HG03196 (cell line): ENCODE measurements around the gene LARGE1.

Experiments used
- ATAC-seq: cut with Tn5 transposase; IDR thresholded peaks from one replicate; pipeline ENCODE4 v1.9.1; 2021; ENCODE audit not compliant: unreplicated experiment

Gene LARGE1

DNA sequence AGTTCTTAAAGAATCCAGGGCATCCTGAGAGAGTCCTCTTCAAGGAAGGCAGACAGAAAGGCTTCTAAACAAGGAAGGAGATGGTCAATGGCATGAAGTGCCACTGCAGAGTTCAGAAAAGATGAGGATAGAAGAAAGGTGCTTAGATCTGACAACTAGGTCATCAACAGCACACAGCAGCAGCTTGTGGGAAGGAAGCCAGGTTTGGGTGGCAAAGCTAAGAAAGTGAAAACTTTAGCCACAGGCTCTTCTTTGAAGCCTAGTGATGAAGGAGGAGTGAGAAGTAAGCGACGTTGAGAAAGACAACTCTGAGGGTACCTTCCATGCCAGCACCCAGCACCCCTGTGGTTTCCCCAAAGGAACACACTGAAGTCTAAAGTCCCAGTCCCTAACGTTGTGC, 92.0 kb downstream of the LARGE1 start:
- no peak for ATAC-seq

DNA sequence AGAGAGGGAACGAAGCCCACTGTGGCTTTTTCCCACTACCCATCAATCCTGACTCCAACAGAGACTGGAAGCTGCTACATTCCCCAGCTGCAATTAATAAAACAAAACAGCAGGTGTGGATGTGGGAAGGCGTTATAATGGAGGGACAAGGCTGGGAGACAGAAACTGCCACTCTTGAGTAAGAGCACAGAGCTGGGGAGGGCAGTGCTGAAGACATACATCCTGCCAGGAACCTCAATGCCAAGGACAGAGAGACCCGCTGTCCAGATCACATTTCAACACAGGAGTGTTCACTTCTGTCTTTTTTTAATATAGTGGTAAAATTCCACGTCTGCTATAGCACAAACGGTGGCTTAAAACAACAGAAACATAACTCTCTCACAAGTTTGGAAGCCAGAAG, 94.5 kb downstream of the LARGE1 start:
- no peak for ATAC-seq

DNA sequence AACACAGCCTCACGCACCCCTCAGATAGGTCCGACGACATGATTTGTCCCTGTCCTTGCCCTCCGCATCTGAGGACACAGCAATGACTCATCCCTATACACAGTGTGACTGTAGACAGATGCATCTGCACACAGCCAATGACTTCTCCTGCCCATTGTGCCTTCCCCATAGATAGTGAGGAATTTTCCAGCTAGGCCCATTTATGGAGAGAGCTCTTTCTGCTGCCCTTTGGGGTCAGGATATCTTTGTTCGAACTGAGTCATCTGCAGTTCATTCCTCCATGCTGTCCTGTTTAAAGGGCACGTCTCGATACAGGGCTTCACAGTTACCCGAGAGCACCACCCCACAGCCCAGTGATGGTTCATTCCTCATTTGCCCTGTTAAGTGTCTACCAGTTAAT, 96.7 kb downstream of the LARGE1 start:
- ATAC-seq: no peak

DNA sequence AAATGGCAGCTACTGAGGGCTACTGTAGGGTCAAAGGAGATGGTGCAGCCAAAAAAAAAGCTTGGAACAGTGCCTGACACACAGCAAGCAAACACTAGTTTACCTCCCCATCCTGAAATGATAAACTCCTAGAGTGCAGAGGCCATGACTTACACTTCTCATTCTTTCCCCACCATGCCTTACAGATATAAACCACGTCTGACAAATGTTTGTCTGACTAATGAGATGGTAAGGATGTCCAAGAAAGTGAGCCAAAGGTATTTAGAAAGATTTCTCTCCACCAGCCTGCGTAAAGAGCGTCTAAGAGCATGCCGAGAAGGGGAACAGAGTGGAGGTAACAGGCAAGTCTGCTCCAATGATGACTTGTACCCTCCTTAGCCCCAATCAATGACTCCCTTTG, 99.0 kb downstream of the LARGE1 start:
- no peak for ATAC-seq

DNA sequence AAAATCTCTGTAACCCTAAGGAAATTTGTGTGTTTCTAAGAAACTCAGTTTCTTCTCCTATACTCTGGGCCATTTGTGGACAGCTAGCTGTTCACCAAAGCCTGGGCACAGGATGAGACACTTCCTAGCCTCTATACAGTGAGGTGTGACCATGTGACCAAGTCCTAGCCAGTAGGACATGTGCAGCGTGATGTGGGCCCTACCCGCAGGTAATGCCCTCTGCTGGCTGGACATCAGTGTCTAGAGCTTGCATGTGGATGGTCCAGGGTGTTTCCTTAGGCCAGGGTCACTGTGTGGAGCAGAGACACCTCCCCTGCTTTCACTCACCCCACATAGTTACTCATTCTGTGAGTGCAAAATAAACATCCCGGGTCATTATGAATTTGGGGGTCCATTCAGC, 100.5 kb downstream of the LARGE1 start:
- no peak for ATAC-seq

DNA sequence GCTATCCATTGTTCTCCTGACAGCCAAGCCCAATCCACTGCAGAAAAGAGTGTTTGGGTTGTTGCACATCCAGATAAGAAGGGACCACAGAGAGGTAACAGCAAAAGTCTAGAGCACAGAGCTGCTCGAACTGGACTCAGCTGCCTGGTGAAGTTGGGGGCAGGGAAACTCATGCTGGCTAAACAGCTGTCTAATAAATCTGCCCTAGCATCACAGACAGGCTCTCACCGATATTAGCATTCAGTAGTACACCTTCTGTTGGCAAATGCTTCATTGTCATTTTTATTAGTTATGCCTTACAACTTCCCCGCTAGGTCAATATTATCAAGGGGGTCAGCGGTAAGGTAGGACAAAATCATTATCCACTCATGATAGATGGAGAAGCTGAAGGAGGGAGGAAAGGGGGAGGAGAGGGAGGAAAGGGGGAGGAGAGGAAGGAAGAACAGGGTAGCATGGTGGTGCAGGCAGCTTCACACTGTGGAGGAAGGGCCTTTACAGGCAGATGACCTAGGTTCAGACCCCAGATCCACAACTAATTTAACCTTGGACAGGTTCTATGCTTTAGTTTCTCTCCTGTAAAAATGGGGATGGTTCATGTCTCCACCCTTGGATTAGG, 102.7 kb downstream of the LARGE1 start:
- ATAC-seq: no peak

DNA sequence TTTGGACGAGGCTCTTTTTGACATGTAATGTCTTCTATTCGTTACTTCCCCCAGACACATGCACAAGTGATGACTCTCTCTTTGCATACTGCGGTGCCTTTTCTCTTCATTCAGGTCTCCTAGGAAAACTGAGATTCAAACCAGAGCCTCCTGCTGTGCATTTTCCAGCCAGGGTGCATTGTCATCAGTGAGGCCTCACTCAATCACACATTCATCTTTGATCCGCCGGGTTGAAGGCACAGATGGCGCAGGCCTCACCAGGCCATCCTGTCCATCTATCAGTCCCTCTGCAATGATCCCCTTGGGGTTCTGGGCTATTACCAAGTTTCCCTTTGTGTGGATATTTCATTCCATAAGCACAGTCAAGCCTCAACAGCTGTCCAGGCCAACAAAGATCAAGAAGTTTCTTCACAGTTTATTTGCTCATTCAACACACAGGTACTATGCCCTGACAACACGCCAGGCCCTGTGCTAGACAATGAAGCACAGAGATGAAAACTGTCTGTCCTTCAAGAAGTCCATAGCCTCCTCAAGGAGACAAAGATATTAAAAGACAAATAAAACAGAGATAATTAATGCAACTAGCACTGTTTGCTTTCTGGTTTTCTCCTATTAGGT, 107.8 kb downstream of the LARGE1 start:
- ATAC-seq: no peak

DNA sequence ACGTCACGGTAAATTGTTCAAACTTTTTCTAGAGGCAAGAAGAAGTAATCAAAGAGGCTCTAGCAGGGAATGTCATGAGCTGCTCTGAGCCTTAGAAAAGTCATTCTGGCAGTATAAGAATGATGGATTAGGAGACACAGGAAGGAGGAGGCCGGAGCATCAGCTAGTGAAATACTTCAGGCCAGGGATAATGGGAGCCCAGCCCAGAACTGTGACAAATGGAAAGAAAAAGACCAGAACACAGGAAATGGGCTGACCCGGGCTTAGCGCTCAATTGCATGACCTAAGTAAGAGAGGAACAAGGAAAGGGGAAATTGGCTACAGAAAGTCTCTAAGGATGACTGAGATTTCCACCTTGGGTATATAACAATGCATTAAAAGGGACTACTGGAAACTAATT, 108.6 kb downstream of the LARGE1 start:
- ATAC-seq: no peak

DNA sequence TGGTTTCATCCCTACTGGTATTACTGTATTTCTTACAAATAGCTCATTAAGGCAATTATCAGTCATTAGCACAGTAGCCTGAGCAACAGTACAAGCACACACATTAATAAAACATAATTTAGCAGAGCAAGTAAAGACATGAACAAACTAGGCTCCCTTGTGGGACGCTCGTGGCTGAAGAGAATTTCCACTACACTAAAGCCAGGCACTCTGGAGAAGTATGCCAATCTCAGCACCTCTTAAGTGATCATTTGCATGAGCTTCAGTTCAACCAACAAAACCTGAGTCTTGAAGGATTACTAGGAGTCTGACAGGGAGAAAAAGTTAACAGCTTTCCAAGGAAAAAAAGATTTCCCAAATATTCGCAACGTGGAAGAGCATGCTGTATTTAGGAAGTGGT, 109.1 kb downstream of the LARGE1 start:
- ATAC-seq: no peak

DNA sequence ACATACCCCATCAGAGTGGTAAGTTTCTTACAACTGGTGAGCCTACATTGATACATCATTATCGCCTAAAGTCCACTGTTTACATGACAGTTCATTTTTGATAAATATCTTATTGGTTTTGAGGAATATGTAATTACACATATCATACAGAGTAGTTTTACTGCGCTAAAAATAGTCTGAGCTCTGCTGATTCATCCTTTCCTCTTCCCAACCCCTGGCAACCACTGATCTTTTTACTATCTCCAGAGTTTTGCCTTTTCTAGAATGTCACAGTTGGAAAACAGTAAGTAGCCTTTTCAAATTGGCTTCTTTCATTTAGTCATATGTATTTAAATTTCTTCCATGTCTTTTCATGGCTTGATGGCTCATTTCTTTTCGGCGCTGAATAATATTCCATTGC, 112.8 kb downstream of the LARGE1 start:
- no peak for ATAC-seq

DNA sequence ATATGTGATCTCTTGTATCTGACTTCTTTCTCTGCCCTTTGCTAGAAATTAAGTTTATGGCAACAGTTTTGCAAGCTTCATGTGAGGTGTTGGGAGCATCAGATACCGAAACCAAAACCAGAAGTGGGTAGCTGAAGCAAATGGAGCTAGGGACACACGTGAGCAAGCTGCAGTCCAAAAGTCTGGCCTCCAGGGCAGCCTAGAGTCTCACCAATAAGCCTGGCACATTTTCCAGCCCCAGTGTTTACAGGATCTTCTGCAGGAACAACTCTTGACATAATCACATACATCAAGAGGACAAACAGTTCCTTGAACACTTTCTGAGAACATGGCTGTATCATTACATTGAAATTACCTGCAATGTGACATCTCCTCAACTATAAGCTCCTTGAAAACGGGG, 114.1 kb downstream of the LARGE1 start:
- no peak for ATAC-seq

DNA sequence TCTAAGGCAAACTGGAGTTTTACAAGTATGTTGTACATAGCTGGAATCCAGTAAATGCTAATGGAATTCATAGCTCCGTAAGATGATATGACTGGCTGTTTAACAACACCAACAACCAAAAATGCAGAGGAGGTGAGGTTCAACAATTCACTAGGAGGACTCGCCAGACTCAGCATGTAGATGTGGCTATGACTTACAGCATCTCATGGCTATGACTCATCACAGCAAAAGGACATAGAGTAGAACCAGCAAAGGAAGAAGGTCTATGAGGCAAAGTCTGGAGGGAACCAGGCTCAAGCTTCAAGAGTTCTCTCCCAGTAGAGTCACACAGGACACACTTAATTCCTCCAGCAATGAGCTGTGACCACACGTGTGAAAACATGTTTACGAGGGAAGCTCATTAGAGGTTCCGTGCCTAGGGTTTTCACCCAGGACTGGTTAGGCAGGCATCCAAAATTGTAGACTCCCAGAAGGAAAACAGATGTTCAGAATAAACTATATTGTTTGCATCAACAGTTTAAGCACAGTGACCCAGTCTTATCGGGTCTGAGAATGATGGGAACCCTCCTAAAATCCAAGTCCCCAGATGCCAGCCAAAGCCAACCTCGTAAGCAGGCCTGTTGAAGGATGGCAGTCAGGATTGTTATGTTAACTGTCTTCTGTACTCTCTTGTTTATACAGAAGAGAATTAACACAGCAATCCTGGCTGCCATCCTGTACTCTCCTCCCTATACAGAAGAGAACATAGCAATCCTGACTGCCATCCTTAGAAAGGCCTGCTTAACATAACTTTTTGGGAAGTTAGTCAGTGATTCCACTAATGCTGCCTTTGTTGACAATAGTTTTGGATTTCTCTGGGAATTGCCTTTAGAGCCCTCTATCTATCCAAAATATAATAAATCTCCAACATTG, 116.6 kb downstream of the LARGE1 start:
- ATAC-seq: no peak

DNA sequence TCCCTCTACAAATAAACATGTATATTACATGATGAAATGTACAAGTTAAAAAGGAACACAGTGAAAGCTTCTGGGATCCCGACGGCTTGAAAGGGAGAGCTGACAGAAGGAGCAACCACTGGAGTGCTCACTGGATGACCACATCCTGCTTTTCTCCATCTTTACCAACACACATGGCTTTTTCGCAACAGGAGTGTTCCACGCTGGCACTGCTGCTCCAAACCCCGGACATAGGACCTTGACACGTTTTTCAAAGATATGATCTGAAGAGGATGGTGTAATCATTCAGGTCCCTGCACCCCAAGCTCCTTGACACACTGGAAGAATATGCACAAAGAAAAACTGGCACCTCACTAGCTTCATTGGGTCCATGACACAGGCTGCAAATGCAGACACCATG, 121.9 kb downstream of the LARGE1 start:
- no peak for ATAC-seq

DNA sequence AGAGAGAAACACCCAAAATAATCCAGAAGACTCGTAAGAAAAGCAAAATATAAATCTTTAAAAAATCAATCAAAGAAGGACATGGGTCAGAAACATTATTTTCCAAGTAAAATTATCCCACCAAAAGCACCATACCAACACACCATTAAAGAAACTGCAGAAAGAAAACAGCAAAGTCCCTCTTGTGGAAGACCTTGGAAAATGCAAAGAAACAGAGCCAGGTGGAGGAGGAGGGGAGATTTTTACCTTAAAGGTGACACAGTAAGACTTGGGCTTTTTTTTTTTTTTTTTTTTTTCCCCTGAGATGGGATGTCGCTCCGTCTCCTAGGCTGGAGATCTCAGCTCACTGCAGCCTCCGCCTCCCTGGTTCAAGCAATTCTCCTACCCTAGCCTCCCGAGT, 123.8 kb downstream of the LARGE1 start:
- ATAC-seq: no peak

DNA sequence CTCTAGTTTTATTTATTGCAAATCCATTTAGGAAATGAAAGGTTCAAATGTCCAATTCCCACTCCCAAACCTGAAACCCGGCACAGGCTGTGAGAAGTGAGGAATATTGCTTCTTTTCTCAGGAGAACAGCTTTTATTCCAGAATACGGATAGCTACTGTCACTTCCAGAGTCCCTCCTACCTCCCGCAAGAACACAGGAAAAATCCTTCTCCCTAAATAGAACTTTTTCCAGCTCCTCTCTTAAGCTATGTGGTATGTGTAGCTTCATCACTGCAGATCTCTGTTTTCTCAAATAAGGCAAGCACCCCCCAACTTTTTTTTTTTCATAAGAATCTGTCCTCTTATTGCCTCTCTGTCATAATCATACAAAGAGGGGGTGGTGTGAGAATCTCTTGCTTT, 126.8 kb downstream of the LARGE1 start:
- ATAC-seq: no peak

DNA sequence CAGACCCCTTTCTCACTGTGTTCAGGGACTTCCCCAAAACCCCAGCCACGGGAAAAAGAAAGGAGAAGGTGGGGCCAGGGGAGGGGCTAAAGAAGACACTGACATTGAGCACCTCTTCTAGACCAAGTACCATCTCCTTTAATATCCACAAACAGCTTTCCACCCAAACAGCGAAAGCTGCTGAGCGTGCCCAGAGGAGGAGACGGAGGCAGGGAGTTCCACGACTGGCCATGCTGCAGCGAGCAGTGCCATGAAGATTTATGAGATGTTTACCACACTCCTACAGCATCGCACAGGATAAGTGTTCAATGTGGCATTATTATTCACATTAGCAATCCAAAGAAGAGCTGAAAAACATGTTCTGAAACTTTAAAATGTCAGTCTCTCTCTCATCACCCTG, 127.4 kb downstream of the LARGE1 start:
- ATAC-seq: no peak

DNA sequence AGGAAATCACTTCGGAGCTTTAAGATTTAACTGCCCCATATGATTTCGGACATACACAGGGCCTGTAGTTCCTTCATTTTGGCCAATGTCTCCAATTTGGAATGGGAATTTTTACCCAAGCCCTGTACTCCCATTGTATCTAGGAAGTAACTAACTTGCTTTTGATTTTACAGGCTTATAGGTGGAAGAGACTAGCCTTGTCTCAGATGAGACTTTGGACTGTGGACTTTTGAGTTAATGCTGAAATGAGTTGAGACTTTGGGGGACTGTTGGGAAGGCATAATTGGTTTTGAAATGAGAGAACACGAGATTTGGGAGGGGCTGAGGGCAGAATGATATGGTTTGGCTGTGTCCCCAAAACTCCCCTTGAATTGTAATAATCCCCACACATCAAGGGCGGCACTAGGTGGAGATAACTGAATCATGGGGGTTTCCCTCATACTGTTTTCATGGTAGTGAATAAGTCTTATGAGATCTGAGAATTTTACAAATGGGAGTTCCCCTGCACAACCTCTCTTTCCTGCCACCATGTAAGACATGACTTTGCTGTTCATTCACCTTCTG, 130.5 kb downstream of the LARGE1 start:
- no peak for ATAC-seq

DNA sequence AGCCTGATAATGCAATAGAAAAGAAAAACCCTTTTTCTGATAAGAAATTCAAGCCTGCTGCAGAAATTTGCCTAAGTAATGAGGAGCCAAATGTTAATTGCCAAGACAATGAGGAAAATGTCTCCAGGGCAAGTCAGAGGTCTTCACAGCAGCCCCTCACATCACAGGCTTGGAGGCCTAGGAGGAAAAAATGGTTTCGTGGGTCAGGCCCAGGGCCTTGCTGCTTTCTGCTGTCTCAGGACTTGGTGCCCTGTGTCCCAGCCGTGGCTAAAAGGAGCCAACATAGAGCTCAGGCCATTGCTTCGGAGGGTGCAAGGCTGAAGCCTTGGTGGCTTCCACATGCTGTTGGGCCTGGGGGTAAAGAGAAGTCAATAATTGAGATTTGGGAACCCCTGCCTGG, 131.3 kb downstream of the LARGE1 start:
- no peak for ATAC-seq

DNA sequence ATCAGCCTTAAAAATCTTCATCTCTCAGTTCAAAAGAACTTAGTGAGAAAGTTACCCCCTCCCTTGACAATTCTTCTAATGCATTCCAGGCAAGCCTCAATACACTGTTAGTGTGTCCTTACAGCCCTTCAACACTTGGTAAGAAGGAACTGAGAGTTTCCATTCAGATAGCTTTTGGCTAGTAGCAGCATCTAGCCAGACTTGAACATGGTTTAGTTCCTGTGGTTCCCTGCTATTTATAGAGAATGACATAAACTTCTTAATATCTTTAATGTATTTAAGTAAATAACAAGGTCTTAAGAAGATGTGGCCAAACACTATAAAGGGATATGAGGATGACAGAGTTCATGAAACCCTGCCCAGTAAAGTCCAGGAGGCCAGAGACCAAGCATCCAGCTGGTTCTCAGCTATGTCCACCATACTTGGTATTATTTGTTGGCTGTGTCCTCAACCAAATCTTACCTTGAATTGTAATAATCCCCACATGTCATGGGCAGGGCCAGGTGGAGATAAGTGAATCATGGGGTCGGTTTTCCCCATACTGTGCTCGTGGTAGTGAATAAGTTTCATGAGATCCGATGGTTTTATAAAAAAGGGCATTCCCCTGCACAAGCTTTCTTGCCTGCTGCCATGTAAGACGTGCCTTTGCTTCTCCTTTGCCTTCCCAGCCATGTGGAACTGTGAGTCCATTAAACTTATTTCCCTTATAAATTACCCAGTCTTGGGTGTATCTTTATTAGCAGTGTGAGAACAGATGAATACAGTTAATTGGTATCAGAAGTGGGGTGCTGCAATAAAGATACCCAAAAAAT, 132.4 kb downstream of the LARGE1 start:
- no peak for ATAC-seq

DNA sequence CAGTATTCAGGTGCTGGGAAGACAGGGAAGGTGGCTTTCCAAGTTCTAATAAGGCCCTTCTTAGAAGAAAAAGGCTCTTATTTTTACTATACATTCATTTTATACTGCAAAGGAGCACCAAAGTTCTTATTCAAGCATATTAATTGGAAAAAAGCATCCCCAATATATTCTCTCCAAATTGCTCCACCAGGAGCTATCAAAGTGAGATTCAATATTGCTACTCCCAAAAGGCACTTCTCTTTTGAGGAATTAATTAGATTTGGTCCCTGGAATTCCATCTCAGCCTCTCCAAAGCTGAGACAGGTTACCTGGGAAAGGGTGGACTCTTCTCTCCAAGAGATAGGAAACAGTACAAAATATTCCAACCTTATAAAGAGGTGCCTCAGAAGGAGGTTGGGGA, 134.1 kb downstream of the LARGE1 start:
- no peak for ATAC-seq
